Eye (tissue), 1 donor: Measurements from ENCODE around the gene FAM83F.
"Not testable (repeated sequence)": the region's sequence is repeated elsewhere in the genome, so short reads cannot be mapped to it uniquely, and the experiment has no call there.

Source experiments
- DNase-seq: peaks from one replicate; pipeline ENCODE4 v3.0.0-alpha.2; 2015

FAM83F gene

DNA sequence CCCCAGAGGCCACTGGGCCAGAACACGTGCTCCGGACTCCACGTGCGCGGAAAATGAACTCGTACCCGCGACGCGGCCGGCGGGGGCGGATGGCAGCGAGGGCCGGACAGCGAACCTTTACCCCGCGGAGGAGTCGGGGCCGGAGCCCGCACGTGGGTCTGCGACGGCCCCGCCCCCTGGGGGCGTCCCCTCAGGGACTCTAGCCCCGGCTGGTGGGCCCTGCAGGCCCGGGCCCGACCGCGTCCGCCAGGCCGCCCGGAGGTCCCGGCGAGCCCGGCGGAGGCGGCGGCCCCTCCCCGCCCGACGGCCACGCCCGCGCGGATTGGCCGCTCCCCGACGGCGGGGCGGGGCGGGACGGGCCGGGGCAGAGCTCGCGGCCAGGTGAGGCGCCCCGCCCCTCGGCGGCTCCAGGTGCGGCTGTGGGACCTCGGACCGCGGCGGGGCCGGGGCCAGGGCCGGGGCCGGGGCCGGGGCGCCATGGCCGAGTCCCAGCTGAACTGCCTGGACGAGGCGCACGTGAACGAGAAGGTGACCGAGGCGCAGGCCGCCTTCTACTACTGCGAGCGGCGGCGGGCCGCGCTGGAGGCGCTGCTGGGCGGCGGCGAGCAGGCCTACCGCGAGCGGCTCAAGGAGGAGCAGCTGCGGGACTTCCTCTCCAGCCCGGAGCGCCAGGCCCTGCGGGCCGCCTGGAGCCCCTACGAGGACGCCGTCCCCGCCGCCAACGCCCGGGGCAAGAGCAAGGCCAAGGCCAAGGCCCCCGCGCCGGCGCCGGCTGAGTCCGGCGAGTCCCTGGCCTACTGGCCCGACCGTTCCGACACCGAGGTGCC, at the start of gene FAM83F:
Gene FAM83F, plus strand, starts transcription at position 389 of the 827 bp plus-strand sequence. Its CDS starts 89 bp downstream, at position 478.
- DNase-seq, result peak; percentile 50

DNA sequence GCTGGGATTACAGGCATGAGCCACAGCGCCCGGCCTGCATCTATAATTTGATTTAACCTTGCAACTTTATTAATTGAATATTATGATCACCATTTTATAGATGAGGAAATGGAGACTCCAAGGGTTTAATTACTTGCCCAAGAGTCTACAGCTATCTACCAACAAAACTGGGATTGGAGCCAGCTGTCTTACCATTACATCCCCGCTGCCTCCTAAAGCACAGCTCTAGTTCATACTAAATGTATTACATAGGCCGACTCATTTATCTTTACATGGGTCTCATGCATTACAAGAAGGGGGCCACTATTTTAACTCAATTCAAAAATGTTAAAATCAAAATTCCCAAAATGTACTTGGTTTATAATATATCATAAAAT, 48.6 kb upstream of the FAM83F start:
- DNase-seq, result no peak

DNA sequence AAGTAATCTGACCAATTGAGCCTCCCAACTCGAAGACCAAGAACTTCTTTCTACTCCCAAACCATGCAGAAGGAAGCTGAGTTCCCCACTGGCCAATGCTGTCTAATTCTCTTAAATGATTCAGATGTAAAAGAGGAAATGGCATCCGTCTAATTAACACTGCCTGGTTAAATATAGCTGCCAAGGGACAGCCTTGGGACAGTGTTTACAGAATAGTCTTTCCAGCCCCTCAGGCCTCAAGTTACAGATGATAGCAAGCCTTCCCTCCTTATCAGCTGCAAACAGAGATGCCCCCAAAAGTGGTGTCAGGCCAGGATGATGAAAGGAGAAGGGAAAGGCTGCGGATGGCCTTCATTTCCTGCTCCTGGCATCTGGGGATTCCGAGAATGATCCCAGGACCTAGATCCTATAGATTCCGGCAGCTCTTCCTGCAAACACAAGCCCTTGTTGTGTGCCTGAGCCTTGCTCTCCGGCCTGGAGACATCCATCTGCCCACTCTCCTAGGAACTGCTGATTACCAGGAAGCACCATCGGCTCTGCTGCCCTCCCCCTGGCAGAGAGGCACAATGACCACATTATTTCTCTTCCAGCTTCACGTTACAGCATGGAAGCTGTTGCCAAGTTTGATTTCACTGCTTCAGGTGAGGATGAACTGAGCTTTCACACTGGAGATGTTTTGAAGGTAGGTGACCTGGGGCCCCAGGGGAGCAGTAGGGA, 48.1 kb upstream of the FAM83F start:
- DNase-seq, result no peak

- DNase-seq, result no peak
Measured at GRCh38 chr22:39947220-39948216, 47.2 kb upstream of the FAM83F start.

GRCh38 chr22:39949964-39950737, 44.6 kb upstream of the FAM83F start:
- DNase-seq, result no peak

- DNase-seq, result not testable (repeated sequence)
Measured at GRCh38 chr22:39951603-39952293, 43.0 kb upstream of the FAM83F start.

- no peak for DNase-seq
Measured at GRCh38 chr22:39952347-39952746, 42.4 kb upstream of the FAM83F start.

- no peak for DNase-seq
Measured at GRCh38 chr22:39953101-39953500, 41.7 kb upstream of the FAM83F start.

DNA sequence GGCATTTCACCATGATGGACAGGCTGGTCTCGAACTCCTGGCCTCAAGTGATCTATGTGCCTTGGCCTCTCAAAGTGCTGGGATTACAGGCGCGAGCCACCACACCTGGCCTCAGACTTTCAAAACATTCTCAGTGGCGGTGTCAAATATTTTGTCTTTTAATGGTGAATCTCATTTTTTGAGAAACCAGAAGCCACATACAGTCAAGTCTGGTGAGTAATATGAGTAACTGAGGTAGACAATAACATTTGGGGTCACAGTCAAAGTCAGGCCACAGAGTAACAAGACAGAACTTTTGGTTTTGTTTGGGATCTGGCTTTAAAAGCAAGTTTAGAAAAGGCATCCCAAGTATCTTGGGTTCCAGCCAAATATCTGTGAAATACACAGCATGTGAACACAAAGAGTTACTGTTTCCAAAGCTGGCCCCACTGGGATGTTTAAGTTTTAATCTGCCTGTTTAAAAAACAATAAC, 40.1 kb upstream of the FAM83F start:
- DNase-seq, result peak; percentile 62

GRCh38 chr22:39955675-39956074, 39.1 kb upstream of the FAM83F start:
- DNase-seq, result no peak

GRCh38 chr22:39956932-39957664, 37.7 kb upstream of the FAM83F start:
- DNase-seq, result no peak

GRCh38 chr22:39958009-39958711, 36.6 kb upstream of the FAM83F start:
- no peak for DNase-seq

- peak; percentile 22 for DNase-seq
Measured at GRCh38 chr22:39958949-39959639, 35.7 kb upstream of the FAM83F start.

GRCh38 chr22:39959640-39960447, 34.9 kb upstream of the FAM83F start, which contains the start of gene TMA7B:
TMA7B (plus strand) TSS chr22:39960397; CDS start chr22:39964375, 3,978 bp downstream.
- DNase-seq, result peak; percentile 52

DNA sequence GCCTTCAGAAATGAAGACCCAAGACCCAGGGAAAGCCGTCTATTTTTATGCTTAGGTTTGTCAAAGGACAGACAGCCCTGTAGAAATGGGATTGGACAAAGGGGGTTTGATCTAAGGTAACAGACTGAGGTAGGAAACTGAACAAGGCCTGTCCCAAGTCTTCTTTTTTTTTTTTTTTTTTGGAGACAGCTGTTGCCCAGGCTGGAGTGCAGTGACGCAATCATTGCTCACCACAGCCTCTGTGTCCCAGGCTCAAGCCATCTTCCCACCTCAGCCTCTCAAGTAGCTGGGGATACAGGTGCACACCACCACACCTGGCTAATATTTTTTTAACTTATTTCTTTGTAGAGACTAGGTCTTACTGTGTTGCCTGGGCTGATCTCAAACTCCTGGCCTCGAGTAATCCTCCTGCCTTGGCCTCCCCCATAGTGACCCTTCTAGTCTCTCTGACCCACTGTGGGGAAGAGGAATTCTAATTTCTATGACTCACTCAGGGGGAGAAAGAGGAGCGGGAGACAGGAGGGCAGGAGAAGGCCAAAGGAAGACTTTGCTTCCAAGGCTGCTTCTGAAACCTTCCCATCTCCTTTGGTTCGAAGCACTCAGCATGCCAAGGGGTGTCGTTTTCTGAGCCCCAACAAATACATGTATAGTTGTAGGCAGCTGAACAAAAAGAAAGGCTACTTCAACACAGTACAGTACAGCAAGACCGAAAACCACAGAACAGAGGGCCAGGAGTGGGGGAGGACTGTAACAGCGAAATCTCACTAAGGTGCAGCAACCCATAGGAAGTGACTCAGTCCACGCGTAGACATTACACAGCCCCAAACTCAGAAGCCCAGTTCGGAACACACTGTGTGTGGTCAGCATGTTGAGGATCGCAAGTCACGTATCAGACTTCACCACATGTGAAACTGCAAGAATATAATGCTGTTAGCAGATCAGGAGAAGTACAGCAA, 33.7 kb upstream of the FAM83F start:
- no peak for DNase-seq

DNA sequence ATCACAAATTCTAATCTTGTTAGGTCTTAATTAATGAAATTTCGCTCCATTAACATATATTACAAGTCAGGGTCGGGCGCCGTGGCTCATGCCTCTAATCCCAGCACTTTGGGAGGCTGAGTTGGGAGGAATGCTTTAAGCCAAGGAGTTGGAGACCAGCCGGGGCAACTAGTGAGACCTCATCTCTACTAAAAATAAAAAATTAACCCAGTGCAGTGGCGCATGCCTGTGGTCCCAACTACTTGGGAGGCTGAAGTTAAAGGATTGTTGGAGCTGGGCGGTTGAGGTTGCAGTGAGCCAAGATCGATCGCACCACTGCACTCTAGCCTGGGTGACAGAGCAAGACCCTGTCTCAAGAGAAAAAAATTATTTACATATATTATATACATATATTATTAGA, 32.7 kb upstream of the FAM83F start:
- DNase-seq, result no peak

DNA sequence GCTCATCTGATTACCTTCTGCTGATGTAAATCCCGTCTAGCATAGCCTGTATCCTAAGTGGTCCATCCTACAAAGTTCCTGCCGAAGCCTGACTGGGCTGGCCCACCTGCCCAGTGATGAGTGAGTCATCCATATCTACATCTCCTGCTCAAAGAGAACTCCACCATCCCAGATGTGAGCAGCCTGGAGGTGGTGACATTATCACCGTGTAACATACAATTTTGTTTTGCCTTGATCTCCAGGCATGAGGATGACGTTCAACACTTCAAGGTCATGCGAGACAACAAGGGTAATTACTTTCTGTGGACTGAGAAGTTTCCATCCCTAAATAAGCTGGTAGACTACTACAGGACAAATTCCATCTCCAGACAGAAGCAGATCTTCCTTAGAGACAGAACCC, 29.0 kb upstream of the FAM83F start:
- DNase-seq, result no peak
